ENCODE results near the gene UNC13C. TPM values are rescaled to one million over a fixed set of nuclear protein-coding genes. Genes with fewer than 3 reads are reported as not detected.

UNC13C gene
- polyA plus RNA-seq, 1 experiment = not detected

DNA sequence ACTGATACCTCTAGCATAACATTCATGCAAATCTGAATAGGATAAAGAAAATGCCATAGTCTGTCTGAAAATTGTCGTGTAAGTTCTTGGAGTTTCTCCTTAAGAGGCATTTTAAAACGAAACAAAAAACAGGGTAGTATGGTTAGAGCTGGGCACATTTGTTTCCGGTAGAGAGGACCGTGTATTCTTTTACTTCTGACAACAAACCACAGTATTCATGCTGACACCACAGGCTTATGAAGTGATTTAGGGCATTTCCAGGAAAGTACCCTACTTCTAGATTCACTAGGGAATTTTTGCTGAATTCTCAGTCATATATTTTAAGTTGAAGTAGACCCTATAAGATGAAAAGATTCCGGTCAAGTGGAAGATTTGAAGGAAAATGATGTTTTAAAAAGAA, 541.3 kb downstream of the UNC13C start:
- Histone ChIP-seq H3K36me3 (ENCODE audit: control insufficient read depth, insufficient read depth, low read length) (no peaks in the 10 kb centered on the region), H3K4me3 (ENCODE audit: low read depth, low read length) (no peak overlapping the region), H3K27me3 (ENCODE audit: control insufficient read depth, insufficient read depth, low read length) (no peaks in the 10 kb centered on the region)
- TF ChIP-seq, protein P1, sequence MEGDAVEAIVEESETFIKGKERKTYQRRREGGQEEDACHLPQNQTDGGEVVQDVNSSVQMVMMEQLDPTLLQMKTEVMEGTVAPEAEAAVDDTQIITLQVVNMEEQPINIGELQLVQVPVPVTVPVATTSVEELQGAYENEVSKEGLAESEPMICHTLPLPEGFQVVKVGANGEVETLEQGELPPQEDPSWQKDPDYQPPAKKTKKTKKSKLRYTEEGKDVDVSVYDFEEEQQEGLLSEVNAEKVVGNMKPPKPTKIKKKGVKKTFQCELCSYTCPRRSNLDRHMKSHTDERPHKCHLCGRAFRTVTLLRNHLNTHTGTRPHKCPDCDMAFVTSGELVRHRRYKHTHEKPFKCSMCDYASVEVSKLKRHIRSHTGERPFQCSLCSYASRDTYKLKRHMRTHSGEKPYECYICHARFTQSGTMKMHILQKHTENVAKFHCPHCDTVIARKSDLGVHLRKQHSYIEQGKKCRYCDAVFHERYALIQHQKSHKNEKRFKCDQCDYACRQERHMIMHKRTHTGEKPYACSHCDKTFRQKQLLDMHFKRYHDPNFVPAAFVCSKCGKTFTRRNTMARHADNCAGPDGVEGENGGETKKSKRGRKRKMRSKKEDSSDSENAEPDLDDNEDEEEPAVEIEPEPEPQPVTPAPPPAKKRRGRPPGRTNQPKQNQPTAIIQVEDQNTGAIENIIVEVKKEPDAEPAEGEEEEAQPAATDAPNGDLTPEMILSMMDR (IDR thresholded peaks at IDR 0.05; ENCODE audit: insufficient read depth, low read depth, low read length) = no peak
- CTCF ChIA-PET = no interaction called here
- POLR2A ChIA-PET = no interaction called here
- DNase-seq (ENCODE audit: low read depth) = no peak

DNA sequence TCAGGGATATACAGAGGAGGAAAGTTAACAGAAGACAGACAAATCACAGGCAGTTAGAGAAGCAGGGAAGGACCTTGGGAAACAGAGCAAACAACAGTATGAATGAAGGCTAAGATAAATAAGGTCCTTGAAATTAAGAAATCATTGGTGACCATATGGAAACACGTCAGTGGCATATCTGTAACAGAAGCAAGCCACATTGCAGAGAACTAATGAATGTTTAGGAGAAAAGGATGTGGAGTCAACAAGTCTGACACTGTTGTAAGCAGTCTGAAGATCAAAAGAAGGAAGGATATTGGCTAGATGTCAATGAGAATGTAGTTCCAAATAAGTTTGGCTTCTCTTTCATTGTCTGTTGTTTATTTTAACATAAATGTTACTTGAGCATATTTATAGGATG, 542.4 kb downstream of the UNC13C start:
- no peak for DNase-seq (ENCODE audit: low read depth)
- POLR2A ChIA-PET = no interaction called here
- no peaks in the 10 kb centered on the region for H3K27me3 ChIP-seq (ENCODE audit: control insufficient read depth, insufficient read depth, low read length)
- CTCF ChIA-PET = no interaction called here
- TF ChIP-seq, protein P1 (IDR thresholded peaks at IDR 0.05; ENCODE audit: insufficient read depth, low read depth, low read length) = no peak
- no peaks in the 10 kb centered on the region for H3K36me3 ChIP-seq (ENCODE audit: control insufficient read depth, insufficient read depth, low read length)
- no peak overlapping the region for H3K4me3 ChIP-seq (ENCODE audit: low read depth, low read length)

DNA sequence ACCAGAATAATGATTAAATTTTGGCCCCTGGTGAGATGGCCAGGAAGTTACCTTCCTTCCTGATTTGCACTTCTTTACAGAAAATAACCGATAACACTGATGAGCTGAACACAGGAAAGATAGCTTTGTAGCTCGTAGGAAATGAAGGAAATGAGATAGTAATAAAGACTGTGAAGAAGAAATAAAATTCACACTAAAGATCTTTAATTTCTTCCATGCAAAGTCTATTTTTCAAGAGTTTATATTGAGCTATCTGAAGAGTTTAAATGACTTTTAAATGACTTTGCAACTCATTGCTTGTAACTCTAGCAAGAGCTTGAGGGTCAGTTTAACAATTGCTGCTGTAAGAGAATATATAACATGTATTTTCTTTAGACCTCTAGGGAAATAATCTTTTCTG, 543.0 kb downstream of the UNC13C start:
- TF ChIP-seq, protein P1 (IDR thresholded peaks at IDR 0.05; ENCODE audit: insufficient read depth, low read depth, low read length) = no peak
- Histone ChIP-seq H3K36me3 (ENCODE audit: control insufficient read depth, insufficient read depth, low read length) (no peaks in the 10 kb centered on the region), H3K4me3 (ENCODE audit: low read depth, low read length) (no peak overlapping the region), H3K27me3 (ENCODE audit: control insufficient read depth, insufficient read depth, low read length) (no peaks in the 10 kb centered on the region)
- ChIA-PET CTCF (no interaction called here), POLR2A (no interaction called here)
- no peak for DNase-seq (ENCODE audit: low read depth)

DNA sequence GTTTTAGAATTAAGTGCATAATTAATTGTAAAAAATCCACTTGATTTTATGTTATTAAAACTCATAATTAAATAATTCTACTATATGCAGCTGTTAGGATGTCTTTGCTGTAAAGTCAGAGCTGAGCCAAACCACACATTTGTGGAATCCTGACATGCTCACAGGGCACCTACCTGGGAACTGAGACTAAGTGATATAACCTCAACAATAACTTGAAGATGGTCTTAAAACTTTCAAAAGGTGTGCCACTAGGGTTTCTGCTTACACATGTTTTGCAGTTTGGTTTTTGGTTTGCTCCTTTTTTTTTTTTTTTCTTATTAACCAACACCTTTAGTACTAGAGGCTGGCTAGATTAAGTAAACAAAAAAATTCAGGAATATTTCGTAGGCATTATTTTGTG, 549.8 kb downstream of the UNC13C start:
- ChIA-PET POLR2A (no interaction called here), CTCF (no interaction called here)
- TF ChIP-seq, protein P1 (IDR thresholded peaks at IDR 0.05; ENCODE audit: insufficient read depth, low read depth, low read length) = no peak
- Histone ChIP-seq H3K4me3 (ENCODE audit: low read depth, low read length) (no peak overlapping the region), H3K36me3 (ENCODE audit: control insufficient read depth, insufficient read depth, low read length) (no peaks in the 10 kb centered on the region), H3K27me3 (ENCODE audit: control insufficient read depth, insufficient read depth, low read length) (no peaks in the 10 kb centered on the region)
- no peak for DNase-seq (ENCODE audit: low read depth)

DNA sequence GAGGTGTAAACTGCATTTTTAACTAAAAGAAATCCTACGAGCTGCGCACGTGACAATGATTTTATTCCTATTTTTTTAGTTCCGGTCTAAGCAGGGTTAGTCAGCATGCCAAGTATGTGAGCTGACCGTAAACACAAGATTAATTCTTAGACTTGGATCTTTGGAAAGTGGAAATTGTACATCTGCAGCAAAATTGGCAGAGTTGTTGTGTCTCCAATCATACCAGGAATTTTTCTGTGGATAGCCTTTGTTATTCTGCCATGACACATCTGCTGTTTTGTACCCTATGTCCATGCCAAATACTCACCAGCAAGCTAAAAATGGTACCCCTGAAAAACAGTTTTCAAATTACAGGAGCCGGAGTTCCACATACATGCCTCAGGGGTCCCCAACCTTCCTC, 562.5 kb downstream of the UNC13C start:
- CTCF ChIA-PET = no interaction called here
- POLR2A ChIA-PET = no interaction called here
- Histone ChIP-seq H3K4me3 (ENCODE audit: low read depth, low read length) (no peak overlapping the region), H3K36me3 (ENCODE audit: control insufficient read depth, insufficient read depth, low read length) (no peaks in the 10 kb centered on the region), H3K27me3 (ENCODE audit: control insufficient read depth, insufficient read depth, low read length) (no peaks in the 10 kb centered on the region)
- DNase-seq (ENCODE audit: low read depth) = no peak
- TF ChIP-seq, protein P1 (IDR thresholded peaks at IDR 0.05; ENCODE audit: insufficient read depth, low read depth, low read length) = no peak

Data from BJ (cell line).